ENCODE measurements around the gene ELMO3. TPM values are rescaled to one million over a fixed set of nuclear protein-coding genes. Genes with fewer than 3 reads are reported as not detected.

The ELMO3 gene
- total and polyA plus RNA-seq, 2 of the 4 experiments (the other 2 are of a cell fraction): 0.36 to 1.6 TPM

- no peak overlapping the region for H3K4ac ChIP-seq (ENCODE audit: low read depth, low read length)
- no peak overlapping the region for H4K91ac ChIP-seq (ENCODE audit: insufficient read depth, low read depth, low read length)
- no TSS peak for BruUV-seq (replicated peaks)
- H3K79me1 ChIP-seq (ENCODE audit: low read depth in 1 of 2, low read length in 2 of 2): peaks cover 0 to 9% of the 10 kb centered on the region in 2 experiments; a peak in 1 of 4 replicates
- H3K4me1 ChIP-seq (ENCODE audit: control insufficient read depth, insufficient read depth, low read length): peaks cover 8% of the 10 kb centered on the region
- no peak overlapping the region for H3K56ac ChIP-seq (ENCODE audit: extremely low read depth, insufficient read depth, low read length)
- H3K23ac ChIP-seq (ENCODE audit: low read depth, low read length): no peak overlapping the region
- H3K4me2 ChIP-seq (ENCODE audit: low read depth, low read length): no peak overlapping the region
- no peak overlapping the region for H3K4me3 ChIP-seq (ENCODE audit: insufficient read depth, low read depth, low read length)
- ChIA-PET CTCF (no interaction called here), POLR2A (ENCODE audit: unreplicated experiment) (no interaction called here)
- dilution Hi-C loops (cut with HindIII; ENCODE audit: low sequenced_read_pairs, unreplicated experiment) (no loop called here), intact Hi-C loops (cut with micrococcal nuclease) (no loop called here), in situ Hi-C loops (cut with MboI; ENCODE audit: low sequenced_read_pairs) (no loop called here)
- 0 out of 2 replicates have a peak, but pooled peaks cover 6% of the 10 kb centered on the region for H4K20me1 ChIP-seq (ENCODE audit: insufficient read depth, low read length)
- no peak overlapping the region for H2BK15ac ChIP-seq (ENCODE audit: low read depth, low read length)
- no peak overlapping the region for H3K27ac ChIP-seq (ENCODE audit: insufficient read depth, low read length)
- H3K27me3 ChIP-seq (ENCODE audit: control insufficient read depth, insufficient read depth, low read length): no peaks in the 10 kb centered on the region
- ATAC-seq (ENCODE audit: low read depth) (no peak), DNase-seq (no peak)
- no peak overlapping the region for H2AK9ac ChIP-seq (replicated peaks; ENCODE audit: low read depth, low read length, poor library complexity)
- peaks cover 20% of the 10 kb centered on the region for H3K9me1 ChIP-seq (ENCODE audit: insufficient read depth, low read length)
- no peaks in the 10 kb centered on the region for H3K9me3 ChIP-seq (ENCODE audit: control insufficient read depth, insufficient read depth, low read length)
- TF ChIP-seq CEBPB (IDR thresholded peaks at IDR 0.05; ENCODE audit: low read depth, low read length): no peak
- TF ChIP-seq RAD21 (IDR thresholded peaks at IDR 0.05; ENCODE audit: low read length): no peak
- TF ChIP-seq BHLHE40 (IDR thresholded peaks at IDR 0.05; ENCODE audit: low read depth, low read length): no peak
- no peak for TF ChIP-seq CTCF (conservative IDR thresholded peaks at IDR 0.05; ENCODE audit: low read depth, low read length)
- TF ChIP-seq ELK1 (IDR thresholded peaks at IDR 0.05; ENCODE audit: borderline replicate concordance, low read depth, low read length): no peak
- no peak for TF ChIP-seq RCOR1 (IDR thresholded peaks at IDR 0.05; ENCODE audit: insufficient replicate concordance, low read length)
- no peak for TF ChIP-seq MXI1 (IDR thresholded peaks at IDR 0.05; ENCODE audit: borderline replicate concordance, low read depth, low read length)
- no peak for TF ChIP-seq POLR2A (IDR thresholded peaks at IDR 0.05; ENCODE audit: low read depth, low read length)
- no peak for TF ChIP-seq CHD1 (IDR thresholded peaks at IDR 0.05; ENCODE audit: low read depth, low read length)
- TF ChIP-seq USF2 (IDR thresholded peaks at IDR 0.05; ENCODE audit: low read depth, low read length): no peak
- TF ChIP-seq SMC3 (IDR thresholded peaks at IDR 0.05; ENCODE audit: low read depth, low read length): no peak
- TF ChIP-seq MAFK (IDR thresholded peaks at IDR 0.05; ENCODE audit: low read depth, low read length): no peak
- no peak for TF ChIP-seq MAZ (IDR thresholded peaks at IDR 0.05; ENCODE audit: borderline replicate concordance, low read depth, low read length)
- no peak for TF ChIP-seq FOS (IDR thresholded peaks at IDR 0.05; ENCODE audit: low read depth, low read length)
- no peak for TF ChIP-seq NFE2L2 (IDR thresholded peaks at IDR 0.05; ENCODE audit: low read depth, low read length)
- no peak for TF ChIP-seq RFX5 (IDR thresholded peaks at IDR 0.05; ENCODE audit: low read depth, low read length)
- H2AK5ac ChIP-seq (ENCODE audit: low read depth, low read length): no peak overlapping the region
- no peak overlapping the region for H4K5ac ChIP-seq (ENCODE audit: low read depth, low read length)
- H3K9ac ChIP-seq (ENCODE audit: low read depth, low read length): no peak overlapping the region
- H3K36me3 ChIP-seq (ENCODE audit: control insufficient read depth, insufficient read depth, low read length): peaks cover 24% of the 10 kb centered on the region
- no peak overlapping the region for H2BK20ac ChIP-seq (ENCODE audit: low read depth, low read length)
- no peak overlapping the region for H2BK120ac ChIP-seq (ENCODE audit: low read depth, low read length)
- no peak overlapping the region for H3K14ac ChIP-seq (replicated peaks; ENCODE audit: low read depth, low read length)
- 78% methylated on average over 4 of the region's 8 CpGs; no CpG with 5 or more reads in 1 of the 2 experiments for WGBS, 2 experiments (ENCODE audit: extremely low coverage in 2 of 2, insufficient read length in 1 of 2)
- H4K8ac ChIP-seq (ENCODE audit: low read depth in 2 of 2, low read length in 2 of 2): no peak overlapping the region
- H2BK5ac ChIP-seq (ENCODE audit: low read depth, low read length, poor library complexity, severe bottlenecking): no peak overlapping the region
- peak overlapping the region; percentile 51 for H2AFZ ChIP-seq (replicated peaks; ENCODE audit: low read length, poor library complexity)
- no peak overlapping the region for H3K18ac ChIP-seq (ENCODE audit: low read depth, low read length)
Measured at GRCh38 chr16:67206129-67206837, 7.4 kb downstream of the ELMO3 start.

Measured in IMR-90 (cell line).